CD14-positive monocyte (primary cell): ENCODE results near the gene SHMT2. TPM values are rescaled to one million over a fixed set of nuclear protein-coding genes. Genes with fewer than 3 reads are reported as not detected.

Experiments
- DNase-seq, 3 donors: peaks; one replicate each; pipeline ENCODE4 v3.0.0-alpha.2; 2011 to 2022
- H2AFZ ChIP-seq: 2 replicates; pipeline ENCODE4 v1.6.0; 2012; ENCODE audit warnings: mild to moderate bottlenecking, low read depth, low read length, inconsistent platforms; ENCODE audit not compliant: insufficient read depth, poor library complexity, severe bottlenecking
- H3K27ac ChIP-seq, 2 donors: 1 replicate in 1 of 2; 2 replicates in 1 of 2; pipeline ENCODE4 v1.5.1; 2012 to 2013; ENCODE audit warnings: low read length in 2 of 2, control low read depth in 1 of 2, inconsistent platforms in 1 of 2, low read depth in 1 of 2, mild to moderate bottlenecking in 1 of 2
- H3K27me3 ChIP-seq, 2 donors: one replicate each; pipeline versions ENCODE4 v1.6.0 to v1.6.1; 2011 to 2013; ENCODE audit warnings: low read length in 2 of 2; ENCODE audit not compliant: control insufficient read depth in 2 of 2, insufficient read depth in 2 of 2
- H3K36me3 ChIP-seq, 2 donors: replicated peaks in 1 of 2; 1 replicate in 1 of 2; 2 replicates in 1 of 2; pipeline versions ENCODE4 v1.5.1 to v1.6.1; 2012 to 2013; ENCODE audit warnings: low read length in 2 of 2, control low read depth in 1 of 2, inconsistent platforms in 1 of 2, mild to moderate bottlenecking in 1 of 2; ENCODE audit not compliant: insufficient read depth in 2 of 2, control insufficient read depth in 1 of 2
- H3K4me1 ChIP-seq, 2 donors: 1 replicate in 1 of 2; 2 replicates in 1 of 2; pipeline versions ENCODE4 v1.5.1 to v1.6.1; 2012 to 2013; ENCODE audit warnings: low read length in 2 of 2, control low read depth in 1 of 2, inconsistent platforms in 1 of 2, mild to moderate bottlenecking in 1 of 2, moderate library complexity in 1 of 2; ENCODE audit not compliant: insufficient read depth in 2 of 2, control insufficient read depth in 1 of 2
- H3K4me2 ChIP-seq: replicated peaks from 2 replicates; pipeline ENCODE3; 2012; ENCODE audit warnings: low read length, moderate library complexity, mild to moderate bottlenecking; ENCODE audit not compliant: poor library complexity, severe bottlenecking; ENCODE audit errors: extremely low read depth
- H3K4me3 ChIP-seq, 3 experiments: fragments of 200-600 bp in 1 of 3; sonication (generic) in 1 of 3; replicated peaks in 1 of 3; 1 replicate in 2 of 3; 2 replicates in 1 of 3; pipeline ENCODE4 v1.5.1; 2011 to 2013; ENCODE audit warnings: low read length in 3 of 3, mild to moderate bottlenecking in 3 of 3, control low read depth in 2 of 3, low read depth in 2 of 3, inconsistent platforms in 1 of 3, moderate library complexity in 1 of 3
- H3K79me2 ChIP-seq: 2 replicates; pipeline ENCODE4 v1.6.0; 2012; ENCODE audit warnings: mild to moderate bottlenecking, control low read depth, inconsistent platforms, low read length, moderate library complexity; ENCODE audit not compliant: insufficient read depth
- H3K9ac ChIP-seq: 2 replicates; pipeline ENCODE4 v1.6.0; 2017; ENCODE audit warnings: low read length, mild to moderate bottlenecking; ENCODE audit not compliant: insufficient read depth, poor library complexity, severe bottlenecking
- H3K9me3 ChIP-seq, 2 donors: replicated peaks in 1 of 2; 1 replicate in 1 of 2; 2 replicates in 1 of 2; pipeline versions ENCODE4 v1.5.1 to v1.6.1; 2012 to 2013; ENCODE audit warnings: low read length in 2 of 2, control low read depth in 1 of 2; ENCODE audit not compliant: control insufficient read depth in 1 of 2, insufficient read depth in 1 of 2
- H4K20me1 ChIP-seq: 2 replicates; pipeline ENCODE4 v1.6.0; 2012; ENCODE audit warnings: mild to moderate bottlenecking, low read length, control low read depth, moderate library complexity; ENCODE audit not compliant: insufficient read depth
- H3K27ac Mint-ChIP-seq, 7 donors: one replicate each; pipeline ENCODE4 v1.8.0; 2020; ENCODE audit warnings: mild to moderate bottlenecking in 7 of 7, mixed read lengths in 7 of 7, moderate library complexity in 6 of 7, inconsistent platforms in 2 of 7
- H3K27me3 Mint-ChIP-seq, 3 donors: one replicate each; pipeline ENCODE4 v1.8.0; 2021 to 2022; ENCODE audit warnings: low read depth in 3 of 3, mild to moderate bottlenecking in 3 of 3, mixed read lengths in 3 of 3, moderate library complexity in 3 of 3, inconsistent platforms in 1 of 3
- H3K36me3 Mint-ChIP-seq, 2 donors: one replicate each; pipeline ENCODE4 v1.8.0; 2020; ENCODE audit warnings: mixed read lengths in 2 of 2, inconsistent platforms in 1 of 2, mild to moderate bottlenecking in 1 of 2
- H3K4me1 Mint-ChIP-seq: one replicate; pipeline ENCODE4 v1.8.0; 2020; ENCODE audit warnings: mild to moderate bottlenecking, mixed read lengths
- H3K4me3 Mint-ChIP-seq, 2 donors: one replicate each; pipeline ENCODE4 v1.8.0; 2020; ENCODE audit warnings: mild to moderate bottlenecking in 2 of 2, mixed read lengths in 2 of 2, moderate library complexity in 1 of 2
- H3K9me3 Mint-ChIP-seq, 7 donors: one replicate each; pipeline ENCODE4 v1.8.0; 2020 to 2022; ENCODE audit warnings: mixed read lengths in 7 of 7, mild to moderate bottlenecking in 6 of 7, moderate library complexity in 6 of 7, inconsistent platforms in 2 of 7
- CTCF ChIP-seq: fragments of 200-600 bp; IDR thresholded peaks from one replicate; pipeline ENCODE4 v1.8.0; 2022; ENCODE audit warnings: antibody characterized with exemption, mild to moderate bottlenecking
- WGBS: methylation state at CpG from one replicate; pipeline ENCODE4 v1.1.5; 2013; ENCODE audit warnings: missing lambda C conversion rate; ENCODE audit not compliant: insufficient coverage; 5-methylcytosine and 5-hydroxymethylcytosine counted together
- intact Hi-C, 2 donors: fragments of 100-400 bp; cut with micrococcal nuclease; formaldehyde crosslinking; loops; one replicate each; pipeline versions ENCODE4 v1.15.0 to v1.15.1; 2023
- polyA plus RNA-seq, 3 donors: library from polyadenylated mRNA; depleted of rRNA in 1 of 3; unstranded in 2 of 3; stranded (reverse) in 1 of 3; fragments of 300-500 nt in 2 of 3; fragments of >200 nt in 1 of 3; fragmentation: Illumina TruSeq in 2 of 3; gene quantifications; 1 replicate in 2 of 3; 2 replicates in 1 of 3; pipeline ENCODE4 v1.2.3, GENCODE V29; 2012 to 2021

Gene SHMT2
- polyA plus RNA-seq, 3 donors: 36.8 to 52.0 (median 39.8) TPM

- H3K27me3 ChIP-seq: peaks cover 59 to 70% of the 10 kb centered on the region in 2 donors
- H3K27ac ChIP-seq: no peak overlapping the region
- H3K9ac ChIP-seq: no peak overlapping the region
- 0% methylated on average over 2 of the region's 7 CpGs for WGBS
- peak in 1 of 3 donors; percentile 36 for DNase-seq
- Mint-ChIP-seq H3K4me1 (peaks cover 33% of the 10 kb centered on the region), H3K4me3 (peak overlapping the region; percentile 32 to 84), H3K36me3 (peaks cover 29 to 43% of the 10 kb centered on the region in 2 donors), H3K9me3 (peaks cover 0 to 18% (median 11%) of the 10 kb centered on the region in 7 donors), H3K27ac (peak overlapping the region in 2 of 7 donors; percentile 30 to 66), H3K27me3 (peaks cover 63 to 73% (median 68%) of the 10 kb centered on the region in 3 donors)
- H3K36me3 ChIP-seq: peaks cover 22 to 27% of the 10 kb centered on the region in 2 donors
- H3K4me2 ChIP-seq: peak overlapping the region; percentile 68
- peak overlapping the region in 1 of 3 experiments; percentile 49 for H3K4me3 ChIP-seq
- no peak for TF ChIP-seq CTCF
- H2AFZ ChIP-seq: no peak overlapping the region
- peaks cover 0 to 25% of the 10 kb centered on the region in 2 donors for H3K9me3 ChIP-seq
- intact Hi-C loops: no loop called here
- H3K4me1 ChIP-seq: peaks cover 26 to 41% of the 10 kb centered on the region in 2 donors
- H4K20me1 ChIP-seq: peaks cover 55% of the 10 kb centered on the region
- H3K79me2 ChIP-seq: no peaks in the 10 kb centered on the region
Observed at GRCh38 chr12:57215668-57216013, 13.9 kb upstream of the SHMT2 start.

DNA sequence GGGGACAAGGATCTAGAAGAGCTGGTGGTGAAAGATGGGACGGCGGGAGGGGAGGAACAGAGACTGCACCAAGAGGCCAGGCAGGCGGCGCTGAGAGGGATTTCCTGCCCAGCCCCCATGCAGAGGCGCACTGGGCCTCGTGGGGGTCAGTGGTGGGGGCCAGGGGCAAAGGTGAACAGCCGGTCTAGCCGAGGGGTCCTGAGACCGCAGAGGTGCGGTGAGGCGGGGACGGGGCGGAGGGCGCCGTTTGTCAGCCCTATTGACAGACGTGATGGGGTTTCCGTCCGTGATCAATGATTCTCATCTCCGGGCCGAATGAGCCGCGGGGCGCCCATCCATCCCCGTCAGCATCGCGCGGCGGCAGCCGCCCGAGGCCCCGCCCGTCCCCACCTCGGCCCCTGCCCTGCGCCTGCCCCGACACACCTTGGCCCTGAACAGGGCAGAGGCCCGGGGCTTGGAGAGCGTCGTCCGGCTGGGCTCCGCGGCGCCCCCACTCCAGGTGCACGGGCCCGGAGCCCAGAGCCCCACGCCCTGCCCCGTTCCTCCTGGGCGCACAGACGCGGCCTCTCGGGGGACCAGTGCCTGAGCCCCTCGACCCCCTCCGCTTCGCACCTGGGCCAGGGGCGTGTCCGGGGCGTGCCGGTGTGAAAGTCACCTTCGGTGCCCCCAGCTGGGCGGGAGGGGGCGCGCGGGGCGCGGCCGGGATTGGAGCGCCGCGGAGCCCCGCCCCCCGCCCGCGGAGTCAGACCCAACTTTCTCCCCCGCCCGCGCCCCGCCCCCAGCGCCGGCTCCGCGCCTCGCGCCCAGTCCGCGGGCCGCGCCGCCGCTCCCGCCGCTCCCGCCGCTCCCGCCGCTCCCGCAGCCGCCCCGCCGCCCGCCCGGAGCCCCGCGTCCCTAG, 13.2 kb upstream of the SHMT2 start, which contains the start of gene NXPH4:
Gene NXPH4 (plus strand): TSS at position 781 of the 898 bp plus-strand sequence. CDS start 176 bp downstream, outside the sequence.
- Mint-ChIP-seq H3K27ac (peak within 1 kb of the TSS in 3 of 7 donors; percentile 30 to 66 (median 49)), H3K4me1 (peaks cover 33% of the 10 kb centered on the region), H3K9me3 (peaks cover 0 to 22% (median 11%) of the 10 kb centered on the region in 7 donors), H3K27me3 (peaks cover 69 to 78% (median 75%) of the 10 kb centered on the region in 3 donors), H3K4me3 (peak within 1 kb of the TSS; percentile 53 to 90), H3K36me3 (peaks cover 23 to 41% of the 10 kb centered on the region in 2 donors)
- Histone ChIP-seq H3K4me1 (peaks cover 26 to 41% of the 10 kb centered on the region in 2 donors), H4K20me1 (peaks cover 49% of the 10 kb centered on the region), H3K27ac (no peak within 1 kb of the TSS), H3K4me2 (peak within 1 kb of the TSS; percentile 68), H3K79me2 (no peaks in the 10 kb centered on the region), H3K9ac (no peak within 1 kb of the TSS), H3K27me3 (peaks cover 65 to 76% of the 10 kb centered on the region in 2 donors), H3K9me3 (peaks cover 0 to 31% of the 10 kb centered on the region in 2 donors), H2AFZ (no peak within 1 kb of the TSS), H3K4me3 (peak within 1 kb of the TSS in 1 of 3 experiments; percentile 59), H3K36me3 (peaks cover 16 to 21% of the 10 kb centered on the region in 2 donors)
- intact Hi-C loops: no loop called here
- TF ChIP-seq CTCF: no peak
- no peak for DNase-seq
- WGBS: under 1% methylated on average over 89 of the region's 102 CpGs
